IPS-20b (cell line): ENCODE measurements around the gene STK33.

ENCODE experiments used
- H3K27ac ChIP-seq: one replicate; pipeline ENCODE4 v1.5.1; 2013; ENCODE audit warnings: low read length
- H3K27me3 ChIP-seq: 2 replicates; pipeline ENCODE4 v1.6.1; 2013; ENCODE audit warnings: mild to moderate bottlenecking, low read length, inconsistent platforms; ENCODE audit not compliant: insufficient read depth
- H3K36me3 ChIP-seq: 2 replicates; pipeline ENCODE4 v1.6.1; 2013; ENCODE audit warnings: low read depth, mild to moderate bottlenecking, inconsistent platforms, low read length, moderate library complexity; ENCODE audit not compliant: insufficient read depth
- H3K4me1 ChIP-seq: 2 replicates; pipeline ENCODE4 v1.6.1; 2013; ENCODE audit warnings: mild to moderate bottlenecking, control low read depth, inconsistent platforms, low read length, moderate library complexity; ENCODE audit not compliant: insufficient read depth
- H3K4me3 ChIP-seq: 2 replicates; pipeline ENCODE4 v1.5.1; 2013; ENCODE audit warnings: mild to moderate bottlenecking, low read length, inconsistent platforms
- H3K9ac ChIP-seq: 2 replicates; pipeline ENCODE4 v1.6.1; 2013; ENCODE audit warnings: low read depth, mild to moderate bottlenecking, inconsistent platforms, low read length, moderate library complexity
- H3K9me3 ChIP-seq: 2 replicates; pipeline ENCODE4 v1.6.1; 2013; ENCODE audit warnings: mild to moderate bottlenecking, low read depth, low read length, inconsistent platforms; ENCODE audit not compliant: insufficient read depth

STK33 gene

GRCh38 chr11:8392886-8393285 lies 201.1 kb downstream of the STK33 start:
- H3K27ac ChIP-seq: no peak overlapping the region
- no peak overlapping the region for H3K4me3 ChIP-seq
- H3K36me3 ChIP-seq: no peaks in the 10 kb centered on the region
- no peaks in the 10 kb centered on the region for H3K27me3 ChIP-seq
- H3K4me1 ChIP-seq: peaks cover 7% of the 10 kb centered on the region; the same call in 1 of the 2 replicates
- H3K9me3 ChIP-seq: peaks cover 12% of the 10 kb centered on the region
- no peak overlapping the region for H3K9ac ChIP-seq

- H3K9ac ChIP-seq: no peak overlapping the region
- H3K36me3 ChIP-seq: no peaks in the 10 kb centered on the region
- peaks cover 12% of the 10 kb centered on the region for H3K9me3 ChIP-seq
- H3K27ac ChIP-seq: no peak overlapping the region
- H3K27me3 ChIP-seq: no peaks in the 10 kb centered on the region
- H3K4me1 ChIP-seq: peaks cover 9% of the 10 kb centered on the region; the same call in 1 of the 2 replicates
- H3K4me3 ChIP-seq: no peak overlapping the region
Measured at GRCh38 chr11:8392166-8392565, 201.9 kb downstream of the STK33 start.

- Histone ChIP-seq H3K36me3 (no peaks in the 10 kb centered on the region), H3K9me3 (peaks cover 6% of the 10 kb centered on the region), H3K27me3 (no peaks in the 10 kb centered on the region), H3K9ac (no peak overlapping the region), H3K4me3 (no peak overlapping the region), H3K27ac (no peak overlapping the region), H3K4me1 (peaks cover 12% of the 10 kb centered on the region; the same call in 1 of the 2 replicates)
Measured at GRCh38 chr11:8390851-8391612, 203.0 kb downstream of the STK33 start.

- Histone ChIP-seq H3K4me3 (no peak overlapping the region), H3K27ac (no peak overlapping the region), H3K4me1 (peaks cover 12% of the 10 kb centered on the region; the same call in 1 of the 2 replicates), H3K9me3 (no peaks in the 10 kb centered on the region), H3K9ac (no peak overlapping the region), H3K36me3 (no peaks in the 10 kb centered on the region), H3K27me3 (no peaks in the 10 kb centered on the region)
Measured at GRCh38 chr11:8389029-8389996, 204.7 kb downstream of the STK33 start.

- no peaks in the 10 kb centered on the region for H3K36me3 ChIP-seq
- no peak overlapping the region for H3K4me3 ChIP-seq
- no peak overlapping the region for H3K27ac ChIP-seq
- H3K4me1 ChIP-seq: peaks cover 12% of the 10 kb centered on the region; the same call in 1 of the 2 replicates
- no peaks in the 10 kb centered on the region for H3K27me3 ChIP-seq
- no peaks in the 10 kb centered on the region for H3K9me3 ChIP-seq
- H3K9ac ChIP-seq: no peak overlapping the region
Measured at GRCh38 chr11:8387693-8388092, 206.3 kb downstream of the STK33 start.

- Histone ChIP-seq H3K4me3 (no peak overlapping the region), H3K9ac (no peak overlapping the region), H3K4me1 (peaks cover 12% of the 10 kb centered on the region; the same call in 1 of the 2 replicates), H3K27me3 (no peaks in the 10 kb centered on the region), H3K27ac (no peak overlapping the region), H3K9me3 (no peaks in the 10 kb centered on the region), H3K36me3 (no peaks in the 10 kb centered on the region)
Measured at GRCh38 chr11:8387141-8387540, 206.9 kb downstream of the STK33 start.

- Histone ChIP-seq H3K27ac (no peak overlapping the region), H3K4me3 (no peak overlapping the region), H3K4me1 (peaks cover 12% of the 10 kb centered on the region; the same call in 1 of the 2 replicates), H3K9me3 (no peaks in the 10 kb centered on the region), H3K27me3 (no peaks in the 10 kb centered on the region), H3K36me3 (no peaks in the 10 kb centered on the region), H3K9ac (no peak overlapping the region)
Measured at GRCh38 chr11:8386134-8386864, 207.7 kb downstream of the STK33 start.

GRCh38 chr11:8384199-8384821 lies 209.7 kb downstream of the STK33 start:
- Histone ChIP-seq H3K27me3 (no peaks in the 10 kb centered on the region), H3K4me3 (no peak overlapping the region), H3K27ac (no peak overlapping the region), H3K9ac (no peak overlapping the region), H3K9me3 (no peaks in the 10 kb centered on the region), H3K4me1 (peaks cover 8% of the 10 kb centered on the region; the same call in 1 of the 2 replicates), H3K36me3 (no peaks in the 10 kb centered on the region)

- Histone ChIP-seq H3K4me3 (no peak overlapping the region), H3K9ac (no peak overlapping the region), H3K9me3 (no peaks in the 10 kb centered on the region), H3K27me3 (no peaks in the 10 kb centered on the region), H3K4me1 (peaks cover 6% of the 10 kb centered on the region; the same call in 1 of the 2 replicates), H3K27ac (no peak overlapping the region), H3K36me3 (no peaks in the 10 kb centered on the region)
Measured at GRCh38 chr11:8383627-8384026, 210.4 kb downstream of the STK33 start.

GRCh38 chr11:8383227-8383626 lies 210.8 kb downstream of the STK33 start:
- H3K4me3 ChIP-seq: no peak overlapping the region
- no peaks in the 10 kb centered on the region for H3K9me3 ChIP-seq
- no peaks in the 10 kb centered on the region for H3K27me3 ChIP-seq
- H3K36me3 ChIP-seq: no peaks in the 10 kb centered on the region
- no peak overlapping the region for H3K9ac ChIP-seq
- no peak overlapping the region for H3K27ac ChIP-seq
- H3K4me1 ChIP-seq: peaks cover 6% of the 10 kb centered on the region; the same call in 1 of the 2 replicates
